BLaER1 treated with 17β-estradiol and CSF1 and Interleukin-3, amounts not matched to agents 10 nM and 100 nM (cell line): ENCODE results near the gene ZACN.

Source experiments
- H3K27ac ChIP-seq, 11 experiments: shearing (Covaris generic); formaldehyde crosslinking; 2 replicates each; pipeline ENCODE4 v1.8.1; 2022
- H3K27me3 ChIP-seq, 11 experiments: shearing (Covaris generic); formaldehyde crosslinking; 2 replicates each; pipeline ENCODE4 v1.8.1; 2022
- H3K36me3 ChIP-seq, 11 experiments: shearing (Covaris generic); formaldehyde crosslinking; 2 replicates each; pipeline ENCODE4 v1.8.1; 2022
- H3K4me1 ChIP-seq, 10 experiments: shearing (Covaris generic); formaldehyde crosslinking; 2 replicates each; pipeline ENCODE4 v1.8.1; 2022
- H3K4me2 ChIP-seq, 11 experiments: shearing (Covaris generic); formaldehyde crosslinking; 2 replicates each; pipeline ENCODE4 v1.8.1; 2022
- H3K4me3 ChIP-seq, 10 experiments: shearing (Covaris generic); formaldehyde crosslinking; 2 replicates each; pipeline ENCODE4 v1.8.1; 2022
- H3K9ac ChIP-seq, 11 experiments: shearing (Covaris generic); formaldehyde crosslinking; 2 replicates each; pipeline ENCODE4 v1.8.1; 2022
- H3K9me3 ChIP-seq, 11 experiments: shearing (Covaris generic); formaldehyde crosslinking; replicated peaks in 1 of 11; 2 replicates each; pipeline ENCODE4 v1.8.1; 2022
- H4K20me1 ChIP-seq, 11 experiments: shearing (Covaris generic); formaldehyde crosslinking; 2 replicates each; pipeline ENCODE4 v1.8.1; 2022
- Cebpa-rat ChIP-seq, 11 experiments: shearing (Covaris generic); IDR thresholded peaks; 2 replicates each; pipeline ENCODE4 v1.8.1; 2022

Gene ZACN

DNA sequence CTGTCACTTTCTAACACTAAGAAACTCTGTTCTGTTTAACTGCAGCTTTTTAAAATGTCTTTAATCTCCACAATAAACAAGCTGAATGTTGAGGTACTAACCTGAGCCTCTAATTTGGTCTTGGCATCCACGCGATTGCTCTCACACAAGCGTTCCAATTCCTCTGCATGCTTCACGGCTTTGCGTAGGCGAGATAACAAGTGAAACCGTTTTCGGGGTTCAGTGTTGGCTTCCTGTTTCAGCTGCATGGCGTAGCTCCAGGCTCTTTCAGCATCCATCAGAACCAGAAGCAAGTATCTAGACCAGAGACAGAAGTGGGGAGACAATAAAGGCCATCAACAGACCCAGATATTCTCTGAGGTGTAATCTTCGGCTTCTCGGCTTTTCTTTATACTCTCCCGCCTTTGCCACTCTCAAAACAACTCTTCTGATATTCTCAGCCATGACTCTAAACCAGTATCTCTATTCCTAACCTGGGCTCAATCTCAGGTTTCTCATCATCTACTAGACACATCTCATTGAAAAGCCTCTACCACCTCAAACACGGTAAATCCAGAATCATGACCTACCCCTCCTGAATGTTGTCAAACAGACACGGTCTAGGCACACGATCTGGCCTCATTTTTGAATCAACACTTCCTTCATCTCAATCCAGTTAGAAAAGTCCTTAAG lies 15.0 kb upstream of the ZACN start:
- Histone ChIP-seq H3K9ac (no peak overlapping the region), H3K9me3 (no peaks in the 10 kb centered on the region), H3K4me2 (no peak overlapping the region), H3K36me3 (peaks cover 94 to 96% (median 95%) of the 10 kb centered on the region in 11 experiments), H3K27me3 (no peaks in the 10 kb centered on the region), H3K4me3 (no peak overlapping the region), H3K4me1 (no peaks in the 10 kb centered on the region), H3K27ac (no peak overlapping the region), H4K20me1 (peaks cover 11 to 46% (median 28%) of the 10 kb centered on the region in 11 experiments; a peak in 17 of 22 replicates)
- TF ChIP-seq Cebpa-rat (IDR thresholded peaks at IDR 0.05) = no peak

DNA sequence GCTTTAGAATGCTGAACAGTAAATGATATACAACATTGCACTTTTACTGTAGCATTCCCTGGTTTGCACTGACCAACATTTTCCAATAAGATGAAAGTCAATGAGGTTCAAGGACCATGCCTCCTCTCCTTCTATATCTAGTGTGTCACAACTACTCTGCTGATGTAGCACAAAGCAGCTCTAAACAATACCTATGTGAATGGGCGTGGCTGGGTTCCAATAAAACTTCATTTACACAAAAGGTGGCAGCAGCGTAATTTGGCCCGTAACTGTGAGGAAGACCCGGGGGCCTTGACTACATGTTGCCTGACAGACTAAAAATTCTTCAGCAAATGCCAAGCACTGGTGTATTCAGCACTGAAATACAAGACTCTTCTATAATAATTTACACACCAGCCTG lies 13.2 kb upstream of the ZACN start:
- no peak for TF ChIP-seq Cebpa-rat (IDR thresholded peaks at IDR 0.05)
- Histone ChIP-seq H3K27me3 (no peaks in the 10 kb centered on the region), H3K9me3 (no peaks in the 10 kb centered on the region), H4K20me1 (peaks cover 16 to 58% (median 41%) of the 10 kb centered on the region in 11 experiments; a peak in 18 of 22 replicates), H3K27ac (no peak overlapping the region), H3K36me3 (peaks cover 88 to 96% (median 93%) of the 10 kb centered on the region in 11 experiments), H3K4me2 (no peak overlapping the region), H3K4me3 (no peak overlapping the region), H3K4me1 (peaks cover 5 to 12% (median 8%) of the 10 kb centered on the region in 10 experiments), H3K9ac (no peak overlapping the region)

DNA sequence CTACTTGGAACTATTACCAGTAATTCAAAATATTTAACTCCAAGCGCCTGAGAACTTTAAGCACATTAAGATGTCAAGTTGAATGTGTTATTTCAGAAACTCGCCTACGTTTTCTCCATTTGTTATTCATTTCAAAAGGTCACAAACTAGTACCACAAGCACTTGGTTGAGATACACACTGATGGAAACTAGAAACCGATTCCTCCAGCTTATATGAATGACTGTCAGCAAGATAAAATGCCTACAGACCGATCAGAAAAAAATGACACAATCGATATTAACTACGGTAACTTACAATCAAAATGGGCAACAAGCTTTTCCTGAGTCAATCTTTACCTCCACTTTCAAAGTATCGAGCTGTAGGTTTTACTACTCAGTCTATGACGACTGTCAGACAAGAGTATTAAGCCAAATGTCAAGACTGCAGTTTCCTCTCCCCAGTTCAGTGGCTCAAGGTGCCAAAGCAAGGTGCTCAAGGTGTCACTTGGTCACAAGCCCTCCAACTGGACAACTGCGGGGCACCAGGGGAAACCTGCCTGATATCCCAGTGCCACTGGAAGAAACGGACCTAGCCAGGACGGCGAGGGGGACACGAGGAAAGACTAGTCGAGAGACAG lies 7.3 kb upstream of the ZACN start:
- Histone ChIP-seq H3K9me3 (no peaks in the 10 kb centered on the region), H4K20me1 (peaks cover 15 to 67% (median 41%) of the 10 kb centered on the region in 11 experiments; a peak in 19 of 22 replicates), H3K9ac (peak overlapping the region; percentile 83 to 94 (median 92)), H3K4me3 (peak overlapping the region; percentile 72 to 98 (median 88)), H3K4me1 (peaks cover 36 to 49% (median 43%) of the 10 kb centered on the region in 10 experiments), H3K36me3 (peaks cover 33 to 42% (median 38%) of the 10 kb centered on the region in 11 experiments), H3K27ac (peak overlapping the region; percentile 75 to 88 (median 83)), H3K27me3 (peaks cover 33 to 35% (median 34%) of the 10 kb centered on the region in 11 experiments), H3K4me2 (peak overlapping the region; percentile 78 to 99 (median 91))
- no peak for TF ChIP-seq Cebpa-rat (IDR thresholded peaks at IDR 0.05)

DNA sequence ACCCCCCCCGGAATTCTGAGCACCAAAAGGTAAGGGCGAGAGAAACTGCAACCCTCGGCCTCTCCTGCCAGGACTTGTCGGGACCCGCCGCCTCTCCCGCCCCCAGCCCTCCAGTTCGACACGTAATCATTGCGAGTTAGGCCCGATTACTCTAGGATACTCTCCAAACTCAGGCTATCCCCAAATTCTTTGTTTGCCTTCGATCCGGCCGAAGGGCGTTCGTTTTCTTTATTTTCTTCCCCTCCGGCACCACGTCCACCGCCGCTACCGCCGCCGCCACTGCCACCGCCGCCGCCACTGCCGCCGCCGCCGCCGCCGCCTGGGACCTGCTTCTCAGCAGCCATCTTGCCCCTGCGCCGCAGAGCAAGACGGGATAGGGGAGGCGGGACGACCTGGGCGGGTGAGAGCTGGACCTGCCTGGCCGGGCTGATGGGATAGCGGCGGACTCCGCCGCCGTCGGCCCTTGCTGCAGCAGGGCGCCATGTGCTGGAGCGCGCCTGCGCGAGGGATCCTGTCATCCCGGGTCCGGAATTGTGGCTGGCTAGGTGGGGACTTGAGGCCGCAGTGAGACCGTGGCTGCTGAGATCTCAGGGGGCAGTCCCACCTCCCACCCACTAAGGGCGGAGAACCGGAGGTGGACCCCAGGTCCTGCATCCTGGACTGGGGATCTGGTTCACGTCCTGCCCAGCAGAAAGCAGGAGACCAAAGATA lies 6.7 kb upstream of the ZACN start, which contains the start of gene SRP68:
TSS of gene SRP68 (minus strand) at position 370 of the 711 bp plus-strand sequence. CDS start at position 344, 26 bp downstream.
- peaks cover 15 to 71% (median 40%) of the 10 kb centered on the region in 11 experiments; a peak in 19 of 22 replicates for H4K20me1 ChIP-seq
- peak within 1 kb of the TSS; percentile 78 to 99 (median 92) for H3K4me2 ChIP-seq
- H3K9ac ChIP-seq = peak within 1 kb of the TSS; percentile 83 to 94 (median 92)
- H3K27ac ChIP-seq = peak within 1 kb of the TSS; percentile 75 to 88 (median 83)
- H3K36me3 ChIP-seq = peaks cover 26 to 35% (median 31%) of the 10 kb centered on the region in 11 experiments
- H3K4me3 ChIP-seq = peak within 1 kb of the TSS; percentile 72 to 98 (median 88)
- H3K27me3 ChIP-seq = peaks cover 40 to 41% (median 41%) of the 10 kb centered on the region in 11 experiments
- H3K9me3 ChIP-seq = no peaks in the 10 kb centered on the region
- H3K4me1 ChIP-seq = peaks cover 43 to 55% (median 49%) of the 10 kb centered on the region in 10 experiments
- no peak for TF ChIP-seq Cebpa-rat (IDR thresholded peaks at IDR 0.05)

DNA sequence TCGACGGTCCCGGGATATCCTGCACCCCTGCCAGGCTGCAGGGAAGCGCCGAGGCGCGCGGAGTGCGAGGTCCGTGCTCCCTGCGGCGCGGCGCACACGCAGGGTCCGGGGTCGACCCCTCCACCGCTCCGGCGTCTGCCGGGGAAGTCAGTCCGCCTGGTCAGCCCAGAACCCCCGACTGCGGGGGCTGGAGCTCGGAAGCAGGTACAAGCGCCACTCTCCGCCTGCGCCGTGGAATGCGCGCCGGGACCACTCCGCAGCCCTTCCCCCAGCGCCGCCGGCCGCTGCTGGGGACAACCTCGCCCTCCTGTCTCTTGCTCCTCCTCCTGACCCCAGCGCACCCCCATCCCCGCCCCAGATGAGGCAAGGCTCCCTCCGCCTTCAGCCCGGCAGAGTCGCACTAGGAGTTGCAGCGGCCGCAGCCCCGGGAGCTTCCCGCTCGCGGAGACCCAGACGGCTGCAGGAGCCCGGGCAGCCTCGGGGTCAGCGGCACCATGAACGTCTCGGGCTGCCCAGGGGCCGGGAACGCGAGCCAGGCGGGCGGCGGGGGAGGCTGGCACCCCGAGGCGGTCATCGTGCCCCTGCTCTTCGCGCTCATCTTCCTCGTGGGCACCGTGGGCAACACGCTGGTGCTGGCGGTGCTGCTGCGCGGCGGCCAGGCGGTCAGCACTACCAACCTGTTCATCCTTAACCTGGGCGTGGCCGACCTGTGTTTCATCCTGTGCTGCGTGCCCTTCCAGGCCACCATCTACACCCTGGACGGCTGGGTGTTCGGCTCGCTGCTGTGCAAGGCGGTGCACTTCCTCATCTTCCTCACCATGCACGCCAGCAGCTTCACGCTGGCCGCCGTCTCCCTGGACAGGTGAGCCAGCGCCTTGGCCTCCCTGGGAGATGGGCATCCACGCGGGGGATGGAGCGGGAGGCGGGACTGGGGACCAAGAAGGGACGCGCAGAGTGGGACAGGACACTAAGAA lies 4.3 kb upstream of the ZACN start, which contains the start of gene GALR2:
TSS of gene GALR2 (plus strand) at position 392 of the 974 bp plus-strand sequence. CDS start at position 495, 103 bp downstream.
- Histone ChIP-seq H4K20me1 (peaks cover 4 to 65% (median 23%) of the 10 kb centered on the region in 11 experiments; a peak in 17 of 22 replicates), H3K4me2 (peak within 1 kb of the TSS; percentile 72 to 94 (median 89); a peak in 20 of 22 replicates), H3K4me1 (peaks cover 66 to 78% (median 73%) of the 10 kb centered on the region in 10 experiments), H3K4me3 (peak within 1 kb of the TSS in 6 of 10 experiments; percentile 6 to 64 (median 46); a peak in 6 of 20 replicates), H3K9me3 (no peaks in the 10 kb centered on the region), H3K27ac (no peak within 1 kb of the TSS), H3K36me3 (peaks cover 3 to 12% (median 8%) of the 10 kb centered on the region in 11 experiments; a peak in 12 of 22 replicates), H3K27me3 (peaks cover 64 to 65% (median 64%) of the 10 kb centered on the region in 11 experiments), H3K9ac (no peak within 1 kb of the TSS)
- TF ChIP-seq Cebpa-rat (IDR thresholded peaks at IDR 0.05) = no peak

DNA sequence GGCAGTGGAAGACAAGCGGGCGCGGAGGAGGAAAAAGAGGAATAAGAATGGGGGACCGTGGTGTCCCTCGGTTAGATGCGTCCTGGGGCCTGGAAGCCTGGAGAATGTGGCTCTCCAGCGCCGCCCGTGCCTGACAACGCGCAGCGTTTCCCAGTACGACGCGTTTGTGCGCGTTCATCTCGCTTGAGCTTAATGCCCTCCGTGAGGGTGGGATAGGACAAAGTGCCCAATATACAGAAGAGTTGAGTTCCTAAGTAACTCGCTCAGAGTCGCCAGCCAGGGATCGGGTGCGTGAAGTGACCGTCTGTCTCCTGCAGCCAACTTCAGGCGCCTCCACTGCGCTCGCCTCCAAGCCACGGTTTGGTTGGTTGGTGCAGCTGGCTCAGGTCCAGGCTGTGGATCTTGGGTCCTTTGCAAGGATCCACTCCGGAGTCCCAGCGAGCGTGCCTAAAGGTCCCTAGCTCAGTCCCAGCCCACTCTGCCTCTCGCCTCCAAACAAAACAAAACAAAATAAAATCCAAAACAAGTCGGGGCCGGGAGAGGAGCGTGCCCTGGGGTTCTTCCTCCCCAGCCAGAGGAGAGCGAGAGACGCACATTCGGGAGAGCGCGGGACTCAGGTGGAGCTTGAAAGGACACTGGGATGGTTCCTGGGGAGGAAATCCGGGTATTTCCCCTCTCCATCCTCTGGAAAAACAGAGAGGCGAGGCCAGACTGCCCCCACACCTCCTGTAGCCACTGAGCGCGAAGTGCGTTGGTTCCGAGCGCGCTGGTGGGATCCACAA lies 3.4 kb upstream of the ZACN start:
- Histone ChIP-seq H3K27ac (no peak overlapping the region), H3K4me1 (peaks cover 70 to 80% (median 76%) of the 10 kb centered on the region in 10 experiments), H3K9ac (no peak overlapping the region), H3K9me3 (no peaks in the 10 kb centered on the region), H3K36me3 (peaks cover 0 to 3% (median 0%) of the 10 kb centered on the region in 11 experiments; a peak in 4 of 22 replicates), H3K4me3 (peak overlapping the region in 6 of 10 experiments; percentile 42 to 64 (median 47); a peak in 8 of 20 replicates), H4K20me1 (peaks cover 0 to 65% (median 22%) of the 10 kb centered on the region in 11 experiments; a peak in 18 of 22 replicates), H3K4me2 (peak overlapping the region; percentile 72 to 94 (median 89)), H3K27me3 (peaks cover 69 to 74% (median 73%) of the 10 kb centered on the region in 11 experiments)
- no peak for TF ChIP-seq Cebpa-rat (IDR thresholded peaks at IDR 0.05)

DNA sequence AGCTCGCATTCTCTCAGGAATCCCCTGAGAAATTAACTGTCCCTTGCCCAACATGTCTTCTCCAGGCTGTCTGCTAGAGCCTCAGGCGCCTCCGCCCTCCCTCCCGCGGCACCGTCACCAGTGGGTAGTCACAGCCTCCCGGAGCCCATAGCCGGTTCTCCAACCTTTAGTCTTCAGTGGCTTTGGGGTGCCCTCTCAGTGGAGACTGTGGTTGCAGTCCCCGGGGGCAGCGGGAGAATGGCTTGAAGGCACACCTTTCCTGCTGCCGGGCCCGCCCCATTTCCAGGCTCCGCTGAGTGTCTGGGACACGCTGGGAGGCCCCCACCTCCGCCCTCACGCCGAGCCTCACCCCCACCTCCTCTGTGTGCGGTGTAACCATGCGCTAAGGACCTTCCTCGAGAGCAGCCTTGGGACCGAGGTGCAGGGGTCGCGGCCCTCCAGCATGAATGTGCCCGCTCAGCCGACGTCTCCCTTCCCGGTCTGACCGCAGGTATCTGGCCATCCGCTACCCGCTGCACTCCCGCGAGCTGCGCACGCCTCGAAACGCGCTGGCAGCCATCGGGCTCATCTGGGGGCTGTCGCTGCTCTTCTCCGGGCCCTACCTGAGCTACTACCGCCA lies 2.7 kb upstream of the ZACN start:
- Histone ChIP-seq H3K4me1 (peaks cover 65 to 78% (median 73%) of the 10 kb centered on the region in 10 experiments), H4K20me1 (peaks cover 0 to 67% (median 18%) of the 10 kb centered on the region in 11 experiments; a peak in 17 of 22 replicates), H3K4me3 (peak overlapping the region; percentile 25 to 64 (median 45); a peak in 19 of 20 replicates), H3K27ac (no peak overlapping the region), H3K9me3 (no peaks in the 10 kb centered on the region), H3K9ac (peak overlapping the region in 1 of 11 experiments; percentile 45; a peak in 2 of 22 replicates), H3K4me2 (peak overlapping the region; percentile 72 to 94 (median 89)), H3K36me3 (no peaks in the 10 kb centered on the region), H3K27me3 (peaks cover 69 to 80% (median 75%) of the 10 kb centered on the region in 11 experiments)
- no peak for TF ChIP-seq Cebpa-rat (IDR thresholded peaks at IDR 0.05)
